AG10803 (cell line): ENCODE measurements around the gene SYPL1.

Experiments used
- DNase-seq: peaks from one replicate; pipeline ENCODE4 v3.0.0; 2010; ENCODE audit warnings: low read depth
- H3K4me3 ChIP-seq: 2 replicates; pipeline ENCODE4 v1.5.1; 2011; ENCODE audit warnings: mild to moderate bottlenecking, low read length, control low read depth
- TF ChIP-seq, protein P1 (sequence below): conservative IDR thresholded peaks from 2 replicates; pipeline ENCODE4 v1.5.1; 2011; ENCODE audit warnings: mild to moderate bottlenecking, low read length, control low read depth, inconsistent platforms

The SYPL1 gene

DNA sequence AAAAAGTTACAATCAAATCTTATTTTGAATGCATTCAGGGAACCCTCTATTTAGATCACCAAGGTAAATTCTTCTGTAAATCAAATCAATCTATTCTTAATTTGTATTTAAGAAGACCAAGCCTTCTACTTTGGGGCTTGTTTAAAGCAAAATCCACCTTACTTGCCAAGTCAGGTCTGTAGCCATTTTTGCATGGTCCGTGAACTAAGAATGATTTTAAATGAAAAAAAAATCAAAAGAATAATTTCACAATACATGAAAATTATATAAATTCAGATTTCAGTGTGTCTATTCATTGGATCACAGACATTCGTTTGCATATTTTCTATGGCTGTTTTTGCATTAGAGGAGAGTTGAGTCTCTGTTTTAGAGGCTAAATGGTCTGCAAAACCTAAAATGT is 59.4 kb downstream of the SYPL1 start:
- no peak overlapping the region for H3K4me3 ChIP-seq
- TF ChIP-seq, protein P1, sequence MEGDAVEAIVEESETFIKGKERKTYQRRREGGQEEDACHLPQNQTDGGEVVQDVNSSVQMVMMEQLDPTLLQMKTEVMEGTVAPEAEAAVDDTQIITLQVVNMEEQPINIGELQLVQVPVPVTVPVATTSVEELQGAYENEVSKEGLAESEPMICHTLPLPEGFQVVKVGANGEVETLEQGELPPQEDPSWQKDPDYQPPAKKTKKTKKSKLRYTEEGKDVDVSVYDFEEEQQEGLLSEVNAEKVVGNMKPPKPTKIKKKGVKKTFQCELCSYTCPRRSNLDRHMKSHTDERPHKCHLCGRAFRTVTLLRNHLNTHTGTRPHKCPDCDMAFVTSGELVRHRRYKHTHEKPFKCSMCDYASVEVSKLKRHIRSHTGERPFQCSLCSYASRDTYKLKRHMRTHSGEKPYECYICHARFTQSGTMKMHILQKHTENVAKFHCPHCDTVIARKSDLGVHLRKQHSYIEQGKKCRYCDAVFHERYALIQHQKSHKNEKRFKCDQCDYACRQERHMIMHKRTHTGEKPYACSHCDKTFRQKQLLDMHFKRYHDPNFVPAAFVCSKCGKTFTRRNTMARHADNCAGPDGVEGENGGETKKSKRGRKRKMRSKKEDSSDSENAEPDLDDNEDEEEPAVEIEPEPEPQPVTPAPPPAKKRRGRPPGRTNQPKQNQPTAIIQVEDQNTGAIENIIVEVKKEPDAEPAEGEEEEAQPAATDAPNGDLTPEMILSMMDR: no peak
- no peak for DNase-seq

DNA sequence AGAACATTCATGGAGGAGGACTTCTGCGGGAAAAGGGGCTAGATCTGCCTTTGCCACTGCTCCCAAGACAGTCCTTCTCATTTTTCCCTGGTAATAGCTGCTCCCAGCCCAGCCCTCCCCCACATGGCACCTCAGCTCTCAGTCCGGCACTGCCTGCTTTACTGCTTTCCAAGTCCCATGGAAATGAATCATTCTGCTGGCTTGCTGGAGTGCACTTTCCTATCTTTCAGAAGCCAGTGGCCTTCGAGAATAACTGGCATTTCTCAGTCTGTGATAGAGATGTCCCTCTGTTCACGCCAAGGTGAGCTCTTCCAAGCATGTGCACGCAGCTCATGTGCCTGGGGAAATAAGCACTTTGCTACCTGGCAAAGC is 61.4 kb downstream of the SYPL1 start:
- TF ChIP-seq, protein P1: no peak
- DNase-seq: peak; percentile 64
- H3K4me3 ChIP-seq: no peak overlapping the region

DNA sequence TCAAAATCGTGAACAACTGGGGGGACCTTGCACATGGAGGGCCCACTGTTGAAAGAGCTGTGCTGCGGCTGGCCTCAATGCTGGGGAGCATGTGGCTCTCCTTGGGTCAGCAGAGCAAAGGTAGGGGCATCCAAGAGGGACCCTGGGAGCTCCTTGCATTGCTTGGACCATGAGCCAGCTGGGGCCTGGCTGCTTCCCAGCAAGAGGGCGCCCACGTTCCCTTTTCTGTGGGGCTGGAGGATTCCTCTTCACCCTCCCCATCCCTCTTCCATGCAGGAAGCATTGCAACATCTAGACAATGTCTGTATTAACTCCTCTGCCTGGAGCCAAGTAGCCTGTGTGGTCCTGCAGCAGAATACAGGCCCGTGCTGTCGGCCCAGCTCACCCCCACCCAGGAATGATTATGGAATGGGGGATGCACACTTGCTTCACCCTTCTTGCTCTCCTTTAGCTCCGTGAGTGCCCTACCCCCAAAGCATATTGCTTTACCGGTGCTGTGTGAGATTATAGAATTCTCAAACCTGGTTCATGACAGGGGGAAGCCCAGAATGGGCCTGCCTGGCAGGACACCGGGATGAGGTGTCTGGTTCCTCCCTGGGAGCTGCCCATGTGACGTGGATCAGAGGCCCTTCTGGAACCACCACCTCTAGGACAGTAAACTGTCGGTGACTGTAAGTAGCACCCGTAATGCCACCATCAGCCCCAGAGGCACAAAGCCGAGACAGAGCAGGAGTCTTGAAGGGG is 61.9 kb downstream of the SYPL1 start:
- TF ChIP-seq, protein P1: peak; percentile 31
- H3K4me3 ChIP-seq: no peak overlapping the region
- DNase-seq: peak; percentile 73

DNA sequence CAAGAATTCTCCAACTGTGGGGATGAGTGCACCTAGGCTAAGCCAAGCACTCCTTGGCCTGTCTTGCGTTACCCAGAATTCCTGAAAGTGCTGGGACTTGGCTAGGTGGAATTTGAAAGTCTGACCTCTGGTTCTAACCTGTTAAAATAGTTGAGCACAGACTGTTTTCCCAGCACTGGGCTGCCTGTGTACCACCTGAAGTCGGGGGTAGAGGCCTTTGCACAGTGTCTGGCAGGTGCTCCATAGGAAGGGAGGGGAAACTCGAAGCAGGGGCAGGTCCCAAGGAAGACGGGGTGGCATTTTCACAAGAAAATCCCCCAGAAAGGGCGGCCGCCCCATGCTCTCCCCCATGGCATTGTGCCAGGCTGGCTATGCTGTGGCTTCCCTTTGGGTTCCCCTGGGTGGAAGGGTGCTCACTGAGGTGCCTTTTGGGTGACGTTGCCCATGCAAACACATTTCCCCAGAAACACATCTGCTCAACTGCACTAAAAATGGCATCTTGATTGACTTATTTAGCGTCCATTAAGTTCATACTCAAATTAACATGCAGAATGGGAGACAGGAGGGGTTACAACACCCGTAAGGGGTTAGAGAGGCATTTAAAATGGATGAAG is 62.9 kb downstream of the SYPL1 start:
- DNase-seq: no peak
- TF ChIP-seq, protein P1: no peak
- H3K4me3 ChIP-seq: no peak overlapping the region

DNA sequence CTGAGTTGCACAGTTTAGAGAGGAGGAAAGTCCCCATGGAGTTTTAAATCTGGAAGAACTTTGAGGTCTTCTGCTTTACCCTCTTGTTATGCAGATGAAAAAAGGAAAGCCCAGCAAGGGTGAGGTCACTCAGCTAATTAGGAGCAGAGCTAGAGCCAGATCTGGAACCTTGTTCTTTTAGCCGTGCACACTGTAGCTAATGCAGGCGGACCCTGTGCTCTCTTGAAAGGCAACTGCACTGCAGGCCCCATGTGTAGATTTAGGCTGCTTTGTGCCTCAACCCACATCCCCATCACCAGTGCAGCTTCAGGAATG is 63.4 kb downstream of the SYPL1 start:
- no peak overlapping the region for H3K4me3 ChIP-seq
- no peak for DNase-seq
- TF ChIP-seq, protein P1: no peak

DNA sequence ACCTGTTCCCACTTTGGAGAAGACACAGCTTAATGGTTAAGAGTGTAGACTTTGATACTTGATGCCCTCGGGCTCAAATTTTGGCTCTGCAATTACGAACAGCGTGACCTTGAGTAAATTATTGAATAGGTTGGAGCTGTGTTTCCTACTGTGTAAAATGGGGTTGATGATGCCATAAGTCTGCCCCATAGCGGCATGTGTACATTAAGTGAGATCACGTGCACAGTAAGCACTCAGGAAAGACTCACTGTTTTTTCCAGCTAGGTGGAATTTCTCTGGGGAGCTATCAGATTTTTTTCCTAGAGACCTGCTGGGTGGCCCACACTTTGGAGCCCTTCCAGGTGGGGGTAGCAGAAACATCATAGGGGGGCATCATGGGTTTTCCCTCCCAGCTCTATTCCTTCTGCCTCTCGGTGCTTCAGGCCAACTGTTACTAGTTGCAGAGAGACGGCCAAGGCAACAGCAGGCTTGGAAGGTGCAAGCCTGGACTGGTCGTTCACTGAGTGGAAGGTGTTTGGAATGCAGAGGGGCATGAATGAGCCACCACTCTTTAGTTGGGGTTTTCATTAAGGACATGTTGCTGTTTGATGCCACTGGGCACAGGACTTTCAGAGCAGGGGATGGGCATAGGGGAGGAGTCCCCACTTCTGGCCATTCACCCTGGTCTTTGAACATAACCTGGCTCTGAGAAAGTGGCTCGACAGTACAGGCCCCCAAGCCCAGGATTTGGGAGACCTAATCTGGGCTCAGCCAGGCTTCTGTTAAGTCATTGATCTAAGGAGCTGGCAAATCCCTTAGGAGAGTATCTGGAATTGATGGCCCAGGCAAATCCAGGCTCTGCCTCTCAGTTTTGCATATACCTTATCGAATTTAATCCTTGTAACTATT is 64.0 kb downstream of the SYPL1 start:
- TF ChIP-seq, protein P1: no peak
- DNase-seq: no peak
- no peak overlapping the region for H3K4me3 ChIP-seq
